Spleen (tissue), 11 donors: ENCODE data around the gene TMEFF1. TPM values are rescaled to one million over a fixed set of nuclear protein-coding genes. Genes with fewer than 3 reads are reported as not detected.

Experiments
- DNase-seq: peaks from one replicate; pipeline ENCODE4 v3.0.0-alpha.2; 2020
- H3K27ac ChIP-seq, 8 donors: fragments of 200-600 bp; sonication (generic) in 7 of 8; 1 replicate in 4 of 8; 2 replicates in 4 of 8; pipeline versions ENCODE4 v1.5.0 to v1.8.0; 2016 to 2021; ENCODE audit warnings: inconsistent platforms in 4 of 8, mild to moderate bottlenecking in 4 of 8, moderate library complexity in 1 of 8
- H3K27me3 ChIP-seq, 7 donors: fragments of 200-600 bp; sonication (generic) in 6 of 7; replicated peaks in 1 of 7; 1 replicate in 4 of 7; 2 replicates in 3 of 7; pipeline versions ENCODE4 v1.5.0 to v1.8.0; 2016 to 2021; ENCODE audit warnings: inconsistent platforms in 3 of 7, mild to moderate bottlenecking in 1 of 7
- H3K36me3 ChIP-seq, 6 donors: fragments of 200-600 bp; sonication (generic) in 5 of 6; 1 replicate in 4 of 6; 2 replicates in 2 of 6; pipeline versions ENCODE4 v1.5.0 to v1.8.0; 2016 to 2021; ENCODE audit warnings: inconsistent platforms in 2 of 6
- H3K4me1 ChIP-seq, 6 donors: fragments of 200-600 bp; sonication (generic) in 5 of 6; 1 replicate in 3 of 6; 2 replicates in 3 of 6; pipeline versions ENCODE4 v1.5.0 to v1.8.0; 2016 to 2021; ENCODE audit warnings: inconsistent platforms in 3 of 6
- H3K4me3 ChIP-seq, 8 donors: fragments of 200-600 bp; sonication (generic) in 7 of 8; 1 replicate in 4 of 8; 2 replicates in 4 of 8; pipeline versions ENCODE4 v1.5.0 to v1.8.0; 2016 to 2021; ENCODE audit warnings: inconsistent platforms in 4 of 8, mild to moderate bottlenecking in 4 of 8, moderate library complexity in 2 of 8
- H3K9me3 ChIP-seq, 8 donors: fragments of 200-600 bp; sonication (generic) in 7 of 8; 1 replicate in 4 of 8; 2 replicates in 4 of 8; pipeline versions ENCODE4 v1.5.0 to v1.8.0; 2016 to 2021; ENCODE audit warnings: inconsistent platforms in 4 of 8
- CTCF ChIP-seq, 11 experiments: fragments of 200-600 bp in 7 of 11; fragments of 450-650 bp in 4 of 11; sonication (generic) in 4 of 11; IDR thresholded peaks in 8 of 11; conservative IDR thresholded peaks in 3 of 11; 1 replicate in 7 of 11; 2 replicates in 4 of 11; pipeline versions ENCODE4 v1.4.0 to v1.8.0; 2016 to 2021; ENCODE audit warnings: antibody characterized with exemption in 11 of 11, inconsistent platforms in 4 of 11, mild to moderate bottlenecking in 1 of 11
- POLR2A ChIP-seq, 3 donors: fragments of 450-650 bp; IDR thresholded peaks; one replicate each; pipeline ENCODE4 v1.5.1; 2017; ENCODE audit warnings: antibody characterized with exemption in 3 of 3, mild to moderate bottlenecking in 1 of 3
- POLR2AphosphoS5 ChIP-seq, 3 donors: sonication (generic); formaldehyde crosslinking; IDR thresholded peaks; one replicate each; pipeline ENCODE4 v1.5.1; 2017; ENCODE audit warnings: antibody characterized with exemption in 3 of 3
- WGBS, 5 donors: extraction: QIAGEN DNeasy Blood & Tissue Kit in 3 of 5; methylation state at CpG; one replicate each; pipeline versions ENCODE4 v1.1.5 to v1.1.7; 2013 to 2018; 5-methylcytosine and 5-hydroxymethylcytosine counted together
- intact Hi-C: fragments of 100-400 bp; cut with DNase I; formaldehyde crosslinking; loops from one replicate; pipeline ENCODE4 v1.15.0; 2023; ENCODE audit warnings: low total_unique reads
- polyA plus RNA-seq, 3 donors: library from polyadenylated mRNA; stranded (reverse); fragments of 200-250 nt; gene quantifications; one replicate each; pipeline ENCODE4 v1.2.1, GENCODE V29; 2013
- total RNA-seq, 7 donors: library from RNA; depleted of rRNA in 3 of 7; stranded (reverse); fragments of >200 nt in 3 of 7; fragmentation: NEBNext Ultra II Directional in 4 of 7; extraction: Animal tissue kit (Norgen Biotek cat#: 25700) in 4 of 7; gene quantifications; one replicate each; pipeline versions ENCODE4 v1.1.0 to v1.2.1, GENCODE V29; 2016 to 2021
- donor health status: healthy with polysubstance abuse.
- donor health status: DM: no; HTN: no; CAD: no; lungs with moderate emphysema.
- donor health status: DM: no; HTN: no; CAD: no.
- donor health status: Bipolar disorder and iron deficiency.
- donor health status: healthy.
- donor health status: DM: no; HTN: no; CAD: no.
- donor health status: DM: yes; HTN: yes; CAD: no.

Gene TMEFF1
- total and polyA plus RNA-seq, 10 donors: 0.03 to 0.13 (median 0.05) TPM; not detected in 7

- TF ChIP-seq CTCF (IDR thresholded peaks at IDR 0.05 in 8 of 11, conservative IDR thresholded peaks at IDR 0.05 in 3 of 11) (no peak), POLR2A (IDR thresholded peaks at IDR 0.05) (no peak), POLR2AphosphoS5 (IDR thresholded peaks at IDR 0.05) (no peak)
- H3K36me3 ChIP-seq: no peaks in the 10 kb centered on the region
- no peak within 1 kb of the TSS for H3K27ac ChIP-seq
- H3K9me3 ChIP-seq: no peaks in the 10 kb centered on the region
- no peak within 1 kb of the TSS for H3K4me3 ChIP-seq
- no peak for DNase-seq
- H3K4me1 ChIP-seq: no peaks in the 10 kb centered on the region
- intact Hi-C loops: no loop called here
- no peaks in the 10 kb centered on the region for H3K27me3 ChIP-seq
- 87 to 94% (median 89%) methylated on average over 10 of the region's 10 CpGs for WGBS, 5 donors
Observed at GRCh38 chr9:100577776-100578448, 105.0 kb downstream of the TMEFF1 start, which contains the start of gene CAVIN4. CAVIN4 (plus strand) TSS chr9:100578079; CDS start chr9:100578144, 65 bp downstream.

GRCh38 chr9:100578610-100579009, 105.7 kb downstream of the TMEFF1 start:
- no peak for DNase-seq
- no peaks in the 10 kb centered on the region for H3K9me3 ChIP-seq
- TF ChIP-seq POLR2A (IDR thresholded peaks at IDR 0.05): no peak
- TF ChIP-seq CTCF (IDR thresholded peaks at IDR 0.05 in 8 of 11, conservative IDR thresholded peaks at IDR 0.05 in 3 of 11): no peak
- TF ChIP-seq POLR2AphosphoS5 (IDR thresholded peaks at IDR 0.05): no peak
- no peaks in the 10 kb centered on the region for H3K36me3 ChIP-seq
- intact Hi-C loops: no loop called here
- H3K4me1 ChIP-seq: no peaks in the 10 kb centered on the region
- 86 to 100% (median 91%) methylated on average over 1 of the region's 1 CpG for WGBS, 5 donors
- no peak overlapping the region for H3K27ac ChIP-seq
- H3K4me3 ChIP-seq: no peak overlapping the region
- H3K27me3 ChIP-seq: no peaks in the 10 kb centered on the region

- intact Hi-C loops: no loop called here
- Histone ChIP-seq H3K4me3 (no peak overlapping the region), H3K4me1 (no peaks in the 10 kb centered on the region), H3K9me3 (no peaks in the 10 kb centered on the region), H3K27me3 (no peaks in the 10 kb centered on the region), H3K36me3 (no peaks in the 10 kb centered on the region), H3K27ac (no peak overlapping the region)
- DNase-seq: no peak
- TF ChIP-seq CTCF (IDR thresholded peaks at IDR 0.05 in 8 of 11, conservative IDR thresholded peaks at IDR 0.05 in 3 of 11) (no peak), POLR2AphosphoS5 (IDR thresholded peaks at IDR 0.05) (no peak), POLR2A (IDR thresholded peaks at IDR 0.05) (no peak)
- WGBS, 5 donors: 86 to 96% (median 90%) methylated on average over 2 of the region's 2 CpGs
Observed at GRCh38 chr9:100579665-100580064, 106.7 kb downstream of the TMEFF1 start.

GRCh38 chr9:100580257-100580656, 107.3 kb downstream of the TMEFF1 start:
- H3K4me3 ChIP-seq: no peak overlapping the region
- 78 to 89% (median 84%) methylated on average over 3 of the region's 3 CpGs for WGBS, 5 donors
- DNase-seq: no peak
- intact Hi-C loops: no loop called here
- H3K36me3 ChIP-seq: no peaks in the 10 kb centered on the region
- TF ChIP-seq POLR2A (IDR thresholded peaks at IDR 0.05) (no peak), POLR2AphosphoS5 (IDR thresholded peaks at IDR 0.05) (no peak), CTCF (IDR thresholded peaks at IDR 0.05 in 8 of 11, conservative IDR thresholded peaks at IDR 0.05 in 3 of 11) (no peak)
- H3K27me3 ChIP-seq: no peaks in the 10 kb centered on the region
- H3K27ac ChIP-seq: no peak overlapping the region
- no peaks in the 10 kb centered on the region for H3K9me3 ChIP-seq
- H3K4me1 ChIP-seq: no peaks in the 10 kb centered on the region
